Cardiac muscle cell (in vitro differentiated cells and primary cell): ENCODE measurements around the gene PRKCB. TPM values are rescaled to one million over a fixed set of nuclear protein-coding genes. Genes with fewer than 3 reads are reported as not detected.
A peak's percentile ranks its signal among the peaks of the same experiment; 100 is the strongest.
"Not testable (repeated sequence)": the region's sequence is repeated elsewhere in the genome, so short reads cannot be mapped to it uniquely, and the experiment has no call there.

Experiments used
- DNase-seq, 2 donors: peaks; one replicate each; pipeline versions ENCODE4 v3.0.0 to v3.0.0-alpha.2; 2010 to 2017; ENCODE audit warnings: low read depth in 1 of 2, low spot score in 1 of 2
- H3K27ac ChIP-seq: fragments of 200-600 bp; sonication (generic); 2 replicates; pipeline ENCODE4 v1.5.1; 2016
- H3K27me3 ChIP-seq: fragments of 200-600 bp; sonication (generic); 2 replicates; pipeline ENCODE4 v1.6.0; 2016; ENCODE audit warnings: control low read depth
- H3K36me3 ChIP-seq: fragments of 200-600 bp; sonication (generic); 2 replicates; pipeline ENCODE4 v1.5.1; 2016; ENCODE audit warnings: control low read depth
- H3K4me1 ChIP-seq: fragments of 200-600 bp; sonication (generic); 2 replicates; pipeline ENCODE4 v1.8.1; 2017; ENCODE audit warnings: low read depth, mild to moderate bottlenecking, mixed run types
- H3K4me3 ChIP-seq: fragments of 200-600 bp; sonication (generic); 2 replicates; pipeline ENCODE4 v1.5.1; 2016; ENCODE audit warnings: mild to moderate bottlenecking
- H3K9me3 ChIP-seq: fragments of 200-600 bp; sonication (generic); 2 replicates; pipeline ENCODE4 v1.5.1; 2017; ENCODE audit warnings: low read depth, mild to moderate bottlenecking, control low read depth
- CTCF ChIP-seq: IDR thresholded peaks from 2 replicates; pipeline ENCODE4 v1.5.1; 2012; ENCODE audit warnings: low read depth, mild to moderate bottlenecking, low read length
- polyA plus RNA-seq: library from polyadenylated mRNA; unstranded; fragments of >200 nt; fragmentation: Nextera tagmentation; extraction: Ambion mirVana; gene quantifications from 2 replicates; pipeline ENCODE4 v1.2.1, GENCODE V29; 2016
- total RNA-seq: library from RNA; depleted of rRNA; stranded (reverse); fragments of >200 nt; gene quantifications from 2 replicates; pipeline ENCODE4 v1.2.3, GENCODE V29; 2016

The PRKCB gene
- total and polyA plus RNA-seq, 2 experiments from 2014 or later: 0.66 to 1.5 TPM

GRCh38 chr16:24149102-24149501 lies 313.3 kb downstream of the PRKCB start:
- Histone ChIP-seq H3K36me3 (no peaks in the 10 kb centered on the region), H3K4me3 (no peak overlapping the region), H3K27ac (no peak overlapping the region), H3K27me3 (no peaks in the 10 kb centered on the region), H3K4me1 (no peaks in the 10 kb centered on the region), H3K9me3 (no peaks in the 10 kb centered on the region)
- DNase-seq: no peak
- no peak for TF ChIP-seq CTCF

- Histone ChIP-seq H3K9me3 (no peaks in the 10 kb centered on the region), H3K36me3 (no peaks in the 10 kb centered on the region), H3K27ac (no peak overlapping the region), H3K4me1 (no peaks in the 10 kb centered on the region), H3K27me3 (no peaks in the 10 kb centered on the region), H3K4me3 (no peak overlapping the region)
- no peak for TF ChIP-seq CTCF
- no peak for DNase-seq
Measured at GRCh38 chr16:24150282-24150681, 314.5 kb downstream of the PRKCB start.

GRCh38 chr16:24151482-24151939 lies 315.7 kb downstream of the PRKCB start:
- Histone ChIP-seq H3K4me3 (no peak overlapping the region), H3K27ac (no peak overlapping the region), H3K36me3 (no peaks in the 10 kb centered on the region), H3K9me3 (no peaks in the 10 kb centered on the region), H3K27me3 (no peaks in the 10 kb centered on the region), H3K4me1 (no peaks in the 10 kb centered on the region)
- no peak for TF ChIP-seq CTCF
- peak in 1 of 2 donors; percentile 17 for DNase-seq

- not testable (repeated sequence) for H3K9me3 ChIP-seq, H3K27ac ChIP-seq, H3K36me3 ChIP-seq, H3K27me3 ChIP-seq, H3K4me3 ChIP-seq, DNase-seq, H3K4me1 ChIP-seq
Measured at GRCh38 chr16:24152048-24152447, 316.3 kb downstream of the PRKCB start.

GRCh38 chr16:24152826-24153225 lies 317.0 kb downstream of the PRKCB start:
- no peak for TF ChIP-seq CTCF
- H3K27ac ChIP-seq: no peak overlapping the region
- H3K36me3 ChIP-seq: no peaks in the 10 kb centered on the region
- no peak for DNase-seq
- no peak overlapping the region for H3K4me3 ChIP-seq
- no peaks in the 10 kb centered on the region for H3K9me3 ChIP-seq
- no peaks in the 10 kb centered on the region for H3K4me1 ChIP-seq
- no peaks in the 10 kb centered on the region for H3K27me3 ChIP-seq

GRCh38 chr16:24156777-24157176 lies 321.0 kb downstream of the PRKCB start:
- Histone ChIP-seq H3K4me3 (no peak overlapping the region), H3K36me3 (no peaks in the 10 kb centered on the region), H3K9me3 (no peaks in the 10 kb centered on the region), H3K4me1 (no peaks in the 10 kb centered on the region), H3K27ac (no peak overlapping the region), H3K27me3 (no peaks in the 10 kb centered on the region)
- no peak for DNase-seq
- no peak for TF ChIP-seq CTCF
